Loucy (cell line): ENCODE measurements around the gene NFATC4.

Source experiments
- H2AFZ ChIP-seq: fragments of 200-600 bp; sonication (generic); 2 replicates; pipeline ENCODE4 v1.6.0; 2016; ENCODE audit warnings: antibody characterized with exemption, mild to moderate bottlenecking, low read length, moderate library complexity
- H3F3A ChIP-seq: fragments of 200-600 bp; 2 replicates; pipeline ENCODE4 v1.6.0; 2016; ENCODE audit warnings: antibody characterized with exemption, low read depth, mild to moderate bottlenecking
- H3K27me3 ChIP-seq: fragments of 200-600 bp; sonication (generic); 2 replicates; pipeline ENCODE4 v1.6.1; 2014; ENCODE audit warnings: low read length, mild to moderate bottlenecking; ENCODE audit not compliant: insufficient read depth, poor library complexity, severe bottlenecking
- H3K36me3 ChIP-seq: fragments of 200-600 bp; sonication (generic); 2 replicates; pipeline ENCODE4 v1.6.1; 2016; ENCODE audit warnings: low read length; ENCODE audit not compliant: insufficient read depth
- H3K4me1 ChIP-seq: fragments of 200-600 bp; sonication (generic); 2 replicates; pipeline ENCODE4 v1.5.1; 2014; ENCODE audit warnings: low read length, mild to moderate bottlenecking; ENCODE audit not compliant: insufficient read depth, poor library complexity, severe bottlenecking
- H3K4me2 ChIP-seq: fragments of 200-600 bp; sonication (generic); 2 replicates; pipeline ENCODE4 v1.6.0; 2014; ENCODE audit warnings: antibody characterized with exemption, low read length, low read depth, mild to moderate bottlenecking; ENCODE audit not compliant: poor library complexity, severe bottlenecking
- H3K4me3 ChIP-seq: fragments of 200-600 bp; sonication (generic); 2 replicates; pipeline ENCODE4 v1.5.1; 2014; ENCODE audit warnings: low read length, mild to moderate bottlenecking, mixed read lengths; ENCODE audit not compliant: poor library complexity, severe bottlenecking
- H3K79me2 ChIP-seq: fragments of 200-600 bp; sonication (generic); 2 replicates; pipeline ENCODE4 v1.6.1; 2014; ENCODE audit warnings: low read length; ENCODE audit not compliant: insufficient read depth
- H3K9ac ChIP-seq: fragments of 200-600 bp; sonication (generic); 2 replicates; pipeline ENCODE4 v1.6.0; 2014; ENCODE audit warnings: mild to moderate bottlenecking, low read depth, low read length, moderate library complexity; ENCODE audit not compliant: poor library complexity, severe bottlenecking
- H3K9me2 ChIP-seq: fragments of 200-600 bp; sonication (generic); replicated peaks from 2 replicates; pipeline ENCODE4 v1.6.1; 2016; ENCODE audit warnings: low read depth, low read length, mixed read lengths
- H3K9me3 ChIP-seq: fragments of 200-600 bp; sonication (generic); 2 replicates; pipeline ENCODE4 v1.6.1; 2014; ENCODE audit warnings: mild to moderate bottlenecking, antibody characterized with exemption, low read length, low read depth; ENCODE audit not compliant: insufficient read depth
- H4K20me1 ChIP-seq: fragments of 200-600 bp; sonication (generic); 2 replicates; pipeline ENCODE4 v1.6.0; 2014; ENCODE audit warnings: antibody characterized with exemption, low read length, mild to moderate bottlenecking; ENCODE audit not compliant: insufficient read depth, poor library complexity, severe bottlenecking
- EZH2phosphoT487 ChIP-seq: fragments of 200-600 bp; IDR thresholded peaks from 2 replicates; pipeline ENCODE4 v1.6.1; 2018; ENCODE audit warnings: antibody characterized with exemption, mild to moderate bottlenecking, moderate library complexity, borderline replicate concordance
- TF ChIP-seq, protein P1 (sequence below): fragments of 200-600 bp; sonication (generic); conservative IDR thresholded peaks from 2 replicates; pipeline ENCODE4 v1.5.1; 2014; ENCODE audit warnings: mild to moderate bottlenecking, antibody characterized with exemption, low read length

The NFATC4 gene

DNA sequence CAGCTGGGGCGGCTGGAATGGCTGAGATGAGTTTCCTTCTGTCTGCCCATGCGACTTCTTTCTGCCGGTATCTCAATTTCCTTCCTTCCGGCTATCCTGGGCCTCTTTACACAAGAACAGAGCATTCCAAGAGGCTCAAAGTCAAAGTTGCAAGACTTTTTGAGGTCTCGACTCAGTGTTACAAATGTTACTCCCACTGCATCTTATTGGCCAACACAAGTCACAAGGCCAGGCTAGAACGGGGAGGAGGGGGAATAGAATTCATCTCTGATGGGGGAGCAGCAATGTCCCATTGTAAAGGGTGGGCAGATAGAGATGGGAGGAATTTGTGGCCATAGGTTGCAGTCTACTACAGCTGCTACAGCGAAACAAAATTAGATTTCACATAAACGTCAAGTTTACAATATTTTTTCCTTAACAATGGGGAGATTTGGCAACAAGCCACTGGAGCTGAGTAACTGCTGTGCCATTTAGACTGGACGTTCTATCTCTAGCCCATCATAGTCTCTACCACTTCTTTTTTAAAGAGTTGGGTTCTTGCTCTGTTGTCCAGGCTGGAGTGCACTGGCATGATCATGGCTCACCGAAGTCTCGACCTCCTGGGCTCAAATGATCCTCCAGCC, 21.4 kb downstream of the NFATC4 start:
- H3K4me2 ChIP-seq, result no peak overlapping the region

DNA sequence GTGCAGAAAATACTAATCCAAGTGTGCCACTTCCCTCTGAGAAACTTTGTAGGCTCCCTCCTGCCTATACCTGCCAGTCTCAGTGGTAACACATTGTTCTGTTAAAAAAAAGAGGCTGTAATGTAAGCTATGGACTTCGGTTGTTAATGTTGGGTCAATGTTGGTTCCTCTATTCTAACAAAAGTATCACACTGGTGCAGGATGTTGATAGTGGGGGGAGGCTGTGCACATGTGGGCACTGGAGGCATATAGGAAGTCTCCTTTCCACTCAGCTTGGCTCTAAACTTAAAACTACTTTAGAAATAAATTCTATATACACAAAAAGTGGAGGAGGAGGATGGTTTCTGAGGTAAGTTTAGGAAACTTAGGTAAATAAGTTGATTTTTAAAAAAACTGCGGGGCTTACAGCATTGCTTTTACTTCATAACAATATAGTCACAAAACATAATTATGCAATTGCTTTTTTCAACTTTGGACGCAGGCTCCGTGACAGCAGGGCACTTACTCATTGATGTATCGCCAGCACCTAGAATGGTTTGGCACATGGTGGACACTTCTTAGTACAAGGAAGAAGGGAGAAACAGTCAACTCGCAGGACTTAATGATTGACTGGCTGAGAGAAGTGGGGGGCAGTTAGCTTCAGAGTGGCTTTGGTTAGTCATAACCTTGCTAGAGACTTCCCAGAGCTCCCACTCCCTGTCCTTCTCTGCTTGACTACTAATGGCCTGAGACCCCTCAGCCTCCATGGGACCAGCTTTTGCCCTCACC, 22.9 kb downstream of the NFATC4 start:
- no peaks in the 10 kb centered on the region for H3K9me2 ChIP-seq
- H3K4me2 ChIP-seq, result no peak overlapping the region
- H2AFZ ChIP-seq, result peak overlapping the region; percentile 77
- H3K27me3 ChIP-seq, result no peaks in the 10 kb centered on the region
- no peak overlapping the region for H3K4me3 ChIP-seq
- no peaks in the 10 kb centered on the region for H3K79me2 ChIP-seq
- H3F3A ChIP-seq, result peaks cover 9% of the 10 kb centered on the region; the same call in 1 of the 2 replicates
- TF ChIP-seq, protein P1, sequence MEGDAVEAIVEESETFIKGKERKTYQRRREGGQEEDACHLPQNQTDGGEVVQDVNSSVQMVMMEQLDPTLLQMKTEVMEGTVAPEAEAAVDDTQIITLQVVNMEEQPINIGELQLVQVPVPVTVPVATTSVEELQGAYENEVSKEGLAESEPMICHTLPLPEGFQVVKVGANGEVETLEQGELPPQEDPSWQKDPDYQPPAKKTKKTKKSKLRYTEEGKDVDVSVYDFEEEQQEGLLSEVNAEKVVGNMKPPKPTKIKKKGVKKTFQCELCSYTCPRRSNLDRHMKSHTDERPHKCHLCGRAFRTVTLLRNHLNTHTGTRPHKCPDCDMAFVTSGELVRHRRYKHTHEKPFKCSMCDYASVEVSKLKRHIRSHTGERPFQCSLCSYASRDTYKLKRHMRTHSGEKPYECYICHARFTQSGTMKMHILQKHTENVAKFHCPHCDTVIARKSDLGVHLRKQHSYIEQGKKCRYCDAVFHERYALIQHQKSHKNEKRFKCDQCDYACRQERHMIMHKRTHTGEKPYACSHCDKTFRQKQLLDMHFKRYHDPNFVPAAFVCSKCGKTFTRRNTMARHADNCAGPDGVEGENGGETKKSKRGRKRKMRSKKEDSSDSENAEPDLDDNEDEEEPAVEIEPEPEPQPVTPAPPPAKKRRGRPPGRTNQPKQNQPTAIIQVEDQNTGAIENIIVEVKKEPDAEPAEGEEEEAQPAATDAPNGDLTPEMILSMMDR, result no peak
- TF ChIP-seq EZH2phosphoT487, result no peak
- H3K36me3 ChIP-seq, result no peaks in the 10 kb centered on the region
- H4K20me1 ChIP-seq, result no peaks in the 10 kb centered on the region
- peaks cover 47% of the 10 kb centered on the region for H3K4me1 ChIP-seq
- peak overlapping the region; percentile 34 for H3K9ac ChIP-seq
- H3K9me3 ChIP-seq, result no peaks in the 10 kb centered on the region

More for the DNA sequence above, 21.4 kb downstream of the NFATC4 start:
- Histone ChIP-seq H3K4me1 (peaks cover 32% of the 10 kb centered on the region), H3K9me3 (no peaks in the 10 kb centered on the region), H2AFZ (no peak overlapping the region), H3K36me3 (no peaks in the 10 kb centered on the region), H3K4me3 (no peak overlapping the region), H3K9ac (no peak overlapping the region), H3K27me3 (no peaks in the 10 kb centered on the region), H3K9me2 (no peaks in the 10 kb centered on the region), H4K20me1 (no peaks in the 10 kb centered on the region), H3K79me2 (no peaks in the 10 kb centered on the region), H3F3A (no peaks in the 10 kb centered on the region)
- TF ChIP-seq, protein P1, result no peak
- no peak for TF ChIP-seq EZH2phosphoT487

DNA sequence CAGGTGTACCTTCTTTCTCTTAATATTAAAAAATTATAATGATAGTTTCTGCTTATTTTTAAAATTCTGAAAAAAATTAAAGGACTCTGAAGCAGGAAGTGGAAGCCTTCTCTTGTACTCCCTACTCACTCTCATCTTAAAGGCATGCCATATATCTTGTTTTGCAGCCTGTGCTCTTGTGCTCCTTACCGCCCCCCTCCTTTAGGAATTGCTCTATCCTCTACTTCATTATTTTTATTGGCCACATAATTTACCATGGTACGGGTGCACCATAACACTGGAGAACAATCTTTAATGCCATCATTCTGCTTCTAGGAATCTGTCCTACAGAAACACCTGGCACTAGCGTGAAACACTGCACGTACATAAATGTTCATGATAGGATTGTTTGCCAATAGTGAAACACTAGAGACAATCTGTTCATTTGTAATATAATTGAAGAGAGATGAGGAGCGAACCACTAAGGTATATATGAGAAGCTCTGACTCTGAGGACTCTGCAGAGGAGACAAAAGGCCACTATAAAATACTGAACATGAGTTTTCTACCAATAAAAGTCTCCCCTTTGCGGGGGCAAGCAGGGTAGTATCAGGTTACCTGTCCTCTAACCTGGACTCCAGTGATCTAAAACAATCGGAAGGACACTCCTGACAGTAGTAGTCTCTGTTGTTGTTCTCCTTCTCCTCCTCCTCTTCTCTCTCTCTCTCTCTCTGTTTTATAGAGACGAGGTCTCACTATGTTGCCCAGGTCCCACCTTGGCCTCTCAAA, 24.5 kb downstream of the NFATC4 start:
- H4K20me1 ChIP-seq, result no peaks in the 10 kb centered on the region
- H3K4me1 ChIP-seq, result peaks cover 64% of the 10 kb centered on the region
- H3K9me3 ChIP-seq, result no peaks in the 10 kb centered on the region
- H3K9me2 ChIP-seq, result no peaks in the 10 kb centered on the region
- no peaks in the 10 kb centered on the region for H3K27me3 ChIP-seq
- H3K4me2 ChIP-seq, result no peak overlapping the region
- TF ChIP-seq, protein P1, result peak; percentile 22
- no peak for TF ChIP-seq EZH2phosphoT487
- H3K36me3 ChIP-seq, result no peaks in the 10 kb centered on the region
- no peaks in the 10 kb centered on the region for H3K79me2 ChIP-seq
- H3K4me3 ChIP-seq, result no peak overlapping the region
- H3K9ac ChIP-seq, result no peak overlapping the region
- H2AFZ ChIP-seq, result peak overlapping the region; percentile 37; the same call in 1 of the 2 replicates
- H3F3A ChIP-seq, result peaks cover 12% of the 10 kb centered on the region; the same call in 1 of the 2 replicates
